Activated CD4-positive, alpha-beta T cell treated with anti-CD3 and anti-CD28 coated beads, Interleukin-2, amount 50 U/mL, for 48 hours (primary cell): ENCODE measurements around the gene TADA2A.

Experiments
- DNase-seq, 2 experiments: peaks; one replicate each; pipeline ENCODE4 v3.0.0-alpha.2; 2020

The TADA2A gene

DNA sequence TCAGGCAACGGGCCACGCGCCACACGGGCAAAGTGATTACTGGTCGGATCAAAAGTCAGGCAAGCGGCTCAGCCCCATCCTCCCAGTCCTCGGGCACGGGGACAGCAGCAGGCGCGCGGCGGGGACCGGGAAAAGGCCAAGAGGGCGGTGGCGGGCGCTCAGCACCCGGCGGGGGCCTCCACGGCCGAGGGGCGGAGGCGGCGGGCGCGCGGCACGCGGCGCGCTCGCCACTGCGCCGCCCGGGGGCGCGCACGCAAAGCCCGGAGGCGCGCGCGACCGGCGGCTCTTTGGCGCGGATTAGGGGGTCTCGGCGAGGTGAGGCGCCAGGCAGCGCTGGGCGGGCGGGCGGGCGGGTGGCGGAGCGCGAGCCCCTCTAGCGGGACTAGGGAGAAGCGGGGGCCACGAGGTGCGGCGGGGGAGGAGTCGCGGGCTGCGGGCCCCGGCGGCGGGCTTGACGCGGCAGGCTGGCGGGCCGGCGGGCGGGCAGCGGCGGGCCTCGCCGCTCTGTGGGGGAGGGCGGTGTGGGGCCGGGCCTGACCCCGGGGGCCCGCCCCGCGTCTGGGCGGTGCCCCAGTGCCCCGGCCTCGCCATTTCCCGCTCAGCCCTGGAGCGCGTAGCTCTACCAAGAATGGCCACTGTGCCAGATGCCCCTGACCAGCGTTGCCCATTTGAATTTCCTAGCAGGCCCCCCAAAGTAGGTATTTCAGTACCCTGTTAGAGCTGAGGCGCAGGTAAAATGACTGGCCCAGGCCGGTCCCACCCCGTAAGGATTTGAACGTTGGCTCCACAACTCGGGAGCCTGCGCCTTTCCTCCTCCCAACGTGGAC is at the start of gene TADA2A, which contains the start of gene ACACA:
TSS of gene TADA2A (plus strand) at position 252 of the 827 bp plus-strand sequence. CDS start 4,480 bp downstream, outside the sequence.
TSS of gene ACACA (minus strand) at position 202 of the 827 bp plus-strand sequence. CDS start 537 bp downstream, outside the sequence.
- peak; percentile 76 to 83 for DNase-seq

DNA sequence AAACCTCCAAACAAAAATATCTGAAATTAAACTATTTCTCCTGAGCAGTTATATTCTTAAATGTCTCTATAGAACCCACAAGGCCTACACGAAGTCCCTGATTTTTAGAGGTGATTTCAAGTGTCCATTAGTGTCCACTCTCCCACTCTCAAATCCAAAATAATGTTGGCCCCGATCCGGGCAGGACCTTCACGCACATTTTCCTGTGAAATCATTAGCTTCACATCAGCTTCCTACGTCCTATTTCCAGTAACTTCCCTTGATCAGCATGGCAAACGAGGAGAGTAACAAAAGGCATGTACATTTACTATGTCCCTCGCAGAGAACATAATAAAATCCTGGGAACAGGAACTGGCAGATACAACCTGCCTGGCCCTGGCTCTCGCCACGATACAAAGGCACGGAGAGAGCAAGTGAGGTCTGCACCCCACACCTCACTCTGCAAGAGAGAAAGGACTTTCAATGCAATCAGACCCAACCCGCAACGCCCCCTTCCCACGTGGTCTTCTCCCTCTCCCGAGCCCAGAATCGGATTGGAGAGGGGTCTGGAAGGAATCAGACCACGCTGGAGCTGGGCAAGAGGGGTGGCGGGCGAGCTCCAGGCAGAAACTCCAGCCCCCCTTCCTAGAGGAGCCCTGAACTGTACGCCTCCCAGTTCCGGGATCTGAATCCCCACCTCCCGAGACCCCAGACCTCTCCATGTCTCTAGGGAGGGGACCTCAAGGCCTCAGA is 48.4 kb upstream of the TADA2A start:
- peak; percentile 46 to 59 for DNase-seq

DNA sequence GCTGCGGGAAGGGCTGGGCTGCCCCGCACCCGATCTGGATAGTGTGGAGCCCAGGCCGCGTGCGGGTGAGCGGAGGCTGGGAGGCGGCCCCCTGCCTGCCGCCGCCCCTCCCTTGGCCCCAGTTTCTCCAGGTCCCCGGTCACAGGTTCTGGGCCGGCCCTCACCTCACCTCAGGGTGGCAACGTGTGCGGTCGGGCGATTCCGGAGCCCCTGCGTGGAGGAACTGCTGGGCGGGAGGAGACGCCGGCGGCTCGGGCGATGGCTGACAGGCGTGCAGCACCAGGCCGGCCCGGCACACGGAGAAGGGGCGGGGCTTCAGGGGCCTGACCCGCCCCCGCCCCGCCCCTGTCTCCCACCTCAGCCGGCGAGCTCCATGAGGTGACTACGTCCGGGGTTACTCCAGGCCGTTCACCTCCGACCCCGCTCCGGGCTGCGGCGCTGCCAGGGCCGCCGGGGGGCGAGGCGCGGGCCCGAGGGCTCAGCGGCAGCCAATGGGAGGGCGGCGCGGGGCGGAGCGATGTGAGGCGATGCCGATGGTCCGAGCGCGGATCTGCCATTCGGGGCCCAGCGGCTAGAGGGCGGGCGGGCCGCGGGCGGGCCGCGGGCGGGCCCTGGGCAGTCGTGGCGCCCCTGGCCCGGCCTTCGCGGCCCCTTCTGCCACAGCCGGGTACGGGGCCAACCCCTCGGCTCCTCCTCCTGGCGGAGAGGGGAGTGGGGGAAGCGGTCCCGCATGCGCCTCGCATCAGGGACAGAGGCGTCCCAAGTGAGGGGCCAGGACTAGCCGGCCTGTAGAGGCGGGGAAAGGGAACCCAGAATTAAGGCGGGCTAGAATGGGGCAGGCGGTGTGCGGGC is 47.6 kb upstream of the TADA2A start:
- peak; percentile 91 to 93 for DNase-seq

- no peak for DNase-seq
These were observed 47.0 kb upstream of the TADA2A start for GRCh38 chr17:37359682-37360188.

- DNase-seq: no peak
These were observed 46.1 kb upstream of the TADA2A start for GRCh38 chr17:37360632-37361031.

DNA sequence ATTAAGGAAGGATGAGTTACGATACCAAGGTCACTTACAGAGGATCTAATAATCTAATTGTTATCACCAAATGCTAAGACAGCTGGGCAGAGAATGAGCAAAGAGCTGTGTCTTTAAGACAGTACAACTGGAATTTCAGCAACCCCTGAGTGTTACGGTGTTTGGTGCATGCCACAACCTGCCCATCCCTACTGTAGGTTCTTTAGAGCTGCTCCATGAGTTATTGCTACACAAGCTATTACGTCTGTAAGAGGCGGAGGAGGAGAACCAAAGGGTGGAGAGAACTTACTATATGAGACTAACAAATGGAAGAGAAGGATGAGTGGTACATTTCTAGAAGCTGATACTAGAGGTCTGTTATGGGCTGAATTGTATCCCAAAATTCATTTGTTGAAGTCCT is 45.1 kb upstream of the TADA2A start:
- no peak for DNase-seq

- no peak for DNase-seq
These were observed 41.1 kb upstream of the TADA2A start for GRCh38 chr17:37365589-37365988.

GRCh38 chr17:37368577-37368976 is 38.1 kb upstream of the TADA2A start:
- DNase-seq: no peak

- peak; percentile 67 to 72 for DNase-seq
These were observed 33.0 kb upstream of the TADA2A start for GRCh38 chr17:37373530-37374159.

DNA sequence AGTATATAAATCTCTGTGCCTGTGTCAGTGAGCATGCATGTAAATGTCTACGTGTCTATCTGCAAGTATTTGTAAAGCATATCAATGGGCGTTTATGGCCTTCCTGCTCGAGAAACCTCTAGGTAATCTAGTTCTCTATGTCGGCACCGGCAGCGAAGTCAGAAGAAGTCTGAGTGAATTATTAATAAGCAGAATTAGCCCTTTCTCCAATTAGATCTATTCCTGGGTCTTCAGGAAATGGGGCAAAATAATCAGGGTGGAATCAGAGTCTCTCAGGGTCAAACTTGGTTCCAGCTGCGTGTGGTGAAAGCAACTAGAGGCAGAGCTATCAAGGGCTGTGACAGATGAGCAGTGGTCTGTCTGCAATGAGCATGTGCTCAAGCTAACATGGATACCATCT is 31.0 kb upstream of the TADA2A start, which contains the start of gene C17orf78:
TSS of gene C17orf78 (plus strand) at position 280 of the 400 bp plus-strand sequence. CDS start at position 388, 108 bp downstream.
- no peak for DNase-seq

GRCh38 chr17:37382056-37382455 is 24.6 kb upstream of the TADA2A start:
- DNase-seq: no peak

DNA sequence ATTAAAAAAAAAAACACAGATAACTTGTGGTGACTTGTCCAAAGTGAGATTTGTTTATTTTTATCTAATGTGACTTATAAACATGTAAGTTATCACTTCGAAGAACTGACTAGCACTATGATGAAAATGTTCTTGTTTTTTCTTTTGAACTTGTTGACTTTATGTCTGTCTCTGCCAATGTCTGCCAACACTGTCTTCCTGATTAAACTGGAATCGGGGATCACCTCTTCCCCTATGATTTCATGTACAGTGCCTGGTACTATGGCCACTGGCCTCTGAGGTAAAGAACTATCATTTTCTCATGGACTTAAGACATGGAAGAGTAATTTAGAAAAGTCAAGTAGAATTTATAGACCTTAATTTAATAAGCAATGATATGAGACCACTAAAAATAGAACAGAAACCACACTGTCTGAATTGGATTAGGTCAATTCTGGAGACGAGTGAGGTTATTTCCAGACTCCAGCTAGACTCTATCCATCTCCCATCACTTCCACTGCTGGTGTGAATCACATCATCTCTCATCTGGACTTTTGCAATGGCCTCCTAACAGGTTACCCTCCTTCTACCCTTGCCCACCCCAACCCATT is 22.0 kb upstream of the TADA2A start:
- no peak for DNase-seq

DNA sequence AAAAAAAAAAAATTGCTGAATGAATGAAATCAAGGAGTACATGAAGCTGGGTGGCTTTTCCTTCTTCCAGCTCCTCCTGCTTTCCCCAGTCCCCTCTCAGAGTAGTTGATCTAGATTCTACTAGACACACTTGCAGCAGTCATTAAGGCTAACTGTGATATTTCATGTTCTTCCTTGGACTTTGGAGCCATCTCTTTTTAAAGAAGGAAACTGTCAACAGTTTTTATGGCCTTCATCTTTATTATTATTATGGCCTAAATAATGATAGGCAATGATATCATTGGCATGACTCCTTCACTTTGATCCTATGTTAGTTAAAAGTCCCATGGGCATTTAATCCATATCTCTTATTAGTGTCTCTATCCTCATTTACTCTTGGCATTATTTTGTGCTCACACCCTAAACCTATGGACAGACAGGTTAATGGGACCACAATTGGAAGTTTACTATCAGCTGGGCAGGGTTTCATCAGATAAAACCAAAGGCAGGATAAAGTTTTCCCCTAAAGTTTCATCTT is 21.2 kb upstream of the TADA2A start:
- DNase-seq: no peak

DNA sequence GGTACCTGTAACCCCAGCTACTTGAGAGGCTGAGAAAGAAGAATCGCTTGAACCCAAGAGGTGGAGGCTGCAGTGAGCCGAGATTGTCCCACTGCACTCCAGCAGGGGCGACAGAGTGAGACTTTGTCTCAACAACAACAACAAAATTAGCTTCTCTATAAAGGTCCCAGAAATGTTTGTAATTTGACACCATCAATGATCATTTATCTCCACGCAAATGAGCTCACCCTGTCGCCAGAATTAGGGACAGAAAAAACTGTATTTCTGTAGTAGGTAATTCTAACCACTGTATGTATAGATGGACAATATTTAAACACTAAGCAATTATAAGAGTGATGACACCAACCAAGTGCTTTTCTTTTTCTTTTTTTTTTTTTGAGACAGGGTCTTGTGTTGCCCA is 20.2 kb upstream of the TADA2A start:
- DNase-seq: no peak

GRCh38 chr17:37388266-37388665 is 18.4 kb upstream of the TADA2A start:
- DNase-seq: no peak

- no peak for DNase-seq
These were observed 17.5 kb upstream of the TADA2A start for GRCh38 chr17:37389160-37389559.

GRCh38 chr17:37391146-37391545 is 15.5 kb upstream of the TADA2A start:
- no peak for DNase-seq

DNA sequence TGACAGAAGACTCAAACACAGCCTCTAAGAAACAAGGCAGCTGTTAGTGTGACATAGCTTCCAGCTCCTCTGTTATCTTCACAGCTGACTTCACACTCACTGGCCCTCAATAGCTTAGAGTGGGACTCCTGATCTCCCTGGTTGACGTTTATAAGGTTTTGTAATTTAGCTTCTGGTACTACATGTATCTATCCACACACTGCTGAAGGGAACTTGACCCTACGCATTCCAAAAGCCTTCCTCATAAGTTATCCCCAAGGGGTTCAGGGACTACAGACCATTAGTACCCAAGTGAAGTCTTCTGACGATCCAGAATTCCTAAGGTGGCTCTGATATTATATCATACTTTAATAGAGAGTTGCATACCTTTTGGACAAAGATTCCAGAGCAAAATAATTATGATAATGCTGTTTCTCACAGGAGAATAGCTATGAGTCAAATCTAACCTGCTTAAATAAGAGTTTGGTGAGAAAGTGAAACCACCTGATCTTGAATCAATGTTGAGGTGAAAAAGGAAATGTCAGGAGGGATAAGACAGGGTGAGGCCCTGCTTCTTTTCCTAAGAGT is 14.6 kb upstream of the TADA2A start:
- DNase-seq: no peak

DNA sequence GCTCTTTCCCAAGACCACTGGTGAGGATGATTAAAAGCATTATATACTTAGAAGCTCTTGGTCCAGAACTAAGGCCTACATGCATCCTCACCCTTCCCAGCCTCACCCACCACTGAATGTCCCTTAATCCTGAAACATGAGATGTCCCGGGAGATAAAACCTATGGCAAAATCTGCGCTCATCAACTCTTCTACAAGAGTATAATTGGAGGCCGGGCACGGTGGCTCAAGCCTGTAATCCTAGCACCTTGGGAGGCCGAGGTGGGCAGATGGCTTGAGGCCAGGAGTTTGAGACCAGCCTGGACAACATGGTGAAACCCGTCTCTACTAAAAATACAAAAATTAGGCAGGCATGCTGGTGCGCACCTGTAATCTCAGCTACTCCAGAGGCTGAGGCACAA is 13.3 kb upstream of the TADA2A start:
- DNase-seq: no peak

DNA sequence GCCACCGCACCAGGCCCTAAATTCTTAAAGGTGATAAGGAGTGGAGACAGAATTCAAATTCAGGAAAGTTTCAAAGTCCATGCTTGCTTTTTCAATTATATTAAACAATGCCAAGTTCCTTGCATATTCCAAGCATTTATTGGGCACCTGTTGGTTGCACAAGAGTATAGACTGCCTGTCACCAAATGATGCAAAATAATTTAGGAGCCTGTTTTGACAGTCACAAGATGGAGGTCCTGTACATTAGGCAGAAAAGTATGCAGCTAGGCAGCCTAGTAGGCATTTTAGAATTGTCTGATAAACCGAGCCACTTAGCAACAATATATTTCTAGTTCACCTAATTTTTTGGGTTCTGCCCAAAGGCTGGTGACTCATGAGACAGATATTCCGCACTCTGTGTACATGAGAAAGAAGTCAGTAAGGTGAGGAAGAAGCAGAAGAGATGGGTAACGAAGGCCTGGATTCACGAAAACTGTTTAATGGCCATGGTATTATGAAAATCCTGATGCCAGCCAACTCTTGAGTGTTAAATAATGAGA is 7.4 kb upstream of the TADA2A start:
- no peak for DNase-seq

DNA sequence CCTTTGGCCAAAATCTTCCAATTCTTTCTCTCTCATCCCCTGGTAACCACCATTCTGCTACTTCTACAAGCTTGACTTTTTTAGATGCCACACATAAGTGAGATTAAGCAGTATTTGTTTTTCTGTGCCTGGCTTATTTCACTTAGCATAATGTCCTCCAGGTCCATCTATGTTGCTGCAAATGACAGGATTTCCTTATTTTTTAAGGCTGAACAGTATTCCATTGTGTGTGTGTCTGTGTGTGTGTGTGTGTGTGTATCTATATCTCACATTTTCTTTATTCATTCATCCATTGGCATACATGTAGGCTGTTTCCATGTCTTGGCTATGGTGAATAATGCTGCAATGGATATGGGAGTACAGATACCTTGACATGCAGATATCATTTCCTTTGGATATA is 6.2 kb upstream of the TADA2A start:
- DNase-seq: no peak
